ENCODE data around the gene CDC34. TPM values are rescaled to one million over a fixed set of nuclear protein-coding genes. Genes with fewer than 3 reads are reported as not detected.

CDC34 gene
- total and polyA plus RNA-seq, 9 of the 15 experiments (the other 6 are each of a cell fraction or from before 2014, with no cell fraction given) = 0.80 to 203 (median 65.5) TPM

GRCh38 chr19:495402-496111 lies 36.0 kb upstream of the CDC34 start (continued):
- TF ChIP-seq ETV5 (CRISPR knock-in tag; IDR thresholded peaks at IDR 0.05; ENCODE audit: low read depth) (0 out of 2 replicates have a peak, but pooled peaks have one; percentile 35), XRCC5 (IDR thresholded peaks at IDR 0.05; ENCODE audit: low read depth, low read length) (0 out of 2 replicates have a peak, but pooled peaks have one; percentile 65), HNRNPUL1 (IDR thresholded peaks at IDR 0.05; ENCODE audit: low read length) (no peak), ELF2 (CRISPR knock-in tag; IDR thresholded peaks at IDR 0.05) (no peak), CREBBP (IDR thresholded peaks at IDR 0.05; ENCODE audit: low read depth, low read length) (no peak), ZNF77 (CRISPR knock-in tag; IDR thresholded peaks at IDR 0.05) (no peak), HLTF (IDR thresholded peaks at IDR 0.05) (no peak), BRD9 (IDR thresholded peaks at IDR 0.05; ENCODE audit: low read depth, partially characterized antibody) (no peak), PKNOX1 (IDR thresholded peaks at IDR 0.05) (no peak), RFX7 (CRISPR knock-in tag; IDR thresholded peaks at IDR 0.05) (no peak), DLX4 (CRISPR knock-in tag; IDR thresholded peaks at IDR 0.05) (no peak), ASH1L (IDR thresholded peaks at IDR 0.05; ENCODE audit: borderline replicate concordance, low read depth, partially characterized antibody) (no peak), SREBF1 (IDR thresholded peaks at IDR 0.05; ENCODE audit: borderline replicate concordance, low read depth, low read length) (no peak), MAFG (tag; conservative IDR thresholded peaks at IDR 0.05) (no peak), SNIP1 (IDR thresholded peaks at IDR 0.05; ENCODE audit: low read depth) (no peak), KDM1A (IDR thresholded peaks at IDR 0.05) (peak; percentile 60 to 79; a peak in 3 of 4 replicates), ILK (tag; IDR thresholded peaks at IDR 0.05; ENCODE audit: borderline replicate concordance, low read depth) (no peak), IRF9 (tag; IDR thresholded peaks at IDR 0.05) (no peak), ZNF449 (CRISPR knock-in tag; IDR thresholded peaks at IDR 0.05) (no peak), NKRF (IDR thresholded peaks at IDR 0.05; ENCODE audit: borderline replicate concordance) (0 out of 2 replicates have a peak, but pooled peaks have one; percentile 47), ZNF253 (CRISPR knock-in tag; conservative IDR thresholded peaks at IDR 0.05) (no peak), TAF15 (IDR thresholded peaks at IDR 0.05; ENCODE audit: low read depth, low read length) (no peak), PURB (CRISPR knock-in tag; IDR thresholded peaks at IDR 0.05; ENCODE audit: low read depth) (no peak)

Measured in K562 (cell line).